Lower leg skin (tissue), 3 donors: ENCODE measurements around the gene CRISPLD2.

Experiments
- POLR2A ChIP-seq, 2 donors: fragments of 450-650 bp; IDR thresholded peaks; one replicate each; pipeline ENCODE4 v1.6.1; 2016 to 2017; ENCODE audit warnings: antibody characterized with exemption in 2 of 2, mild to moderate bottlenecking in 1 of 2, moderate library complexity in 1 of 2
- TF ChIP-seq, protein P1 (sequence below), 3 donors: fragments of 450-650 bp; IDR thresholded peaks; one replicate each; pipeline ENCODE4 v1.5.1; 2016; ENCODE audit warnings: antibody characterized with exemption in 3 of 3, mild to moderate bottlenecking in 3 of 3, moderate library complexity in 2 of 3

DNA sequence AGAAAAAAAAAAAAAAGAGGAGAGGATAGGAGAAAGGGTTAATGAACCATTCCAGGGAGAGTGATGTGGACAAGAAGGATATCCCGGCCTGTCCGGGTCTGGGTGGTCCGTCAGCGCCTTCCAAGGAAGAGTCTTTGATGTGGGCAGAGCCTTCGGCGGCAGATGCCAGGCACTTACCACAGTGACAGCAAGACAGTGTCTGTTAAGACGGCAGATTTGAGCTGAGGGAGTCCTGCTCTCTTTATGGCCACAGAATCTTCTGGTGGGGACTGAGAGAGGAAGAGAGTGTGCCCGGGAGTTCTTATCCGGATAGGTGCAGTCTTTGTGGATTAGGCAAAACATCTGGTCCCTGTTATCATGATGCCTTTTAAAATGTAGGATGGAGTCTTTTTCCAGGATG, 96.4 kb downstream of the CRISPLD2 start:
- TF ChIP-seq, protein P1, sequence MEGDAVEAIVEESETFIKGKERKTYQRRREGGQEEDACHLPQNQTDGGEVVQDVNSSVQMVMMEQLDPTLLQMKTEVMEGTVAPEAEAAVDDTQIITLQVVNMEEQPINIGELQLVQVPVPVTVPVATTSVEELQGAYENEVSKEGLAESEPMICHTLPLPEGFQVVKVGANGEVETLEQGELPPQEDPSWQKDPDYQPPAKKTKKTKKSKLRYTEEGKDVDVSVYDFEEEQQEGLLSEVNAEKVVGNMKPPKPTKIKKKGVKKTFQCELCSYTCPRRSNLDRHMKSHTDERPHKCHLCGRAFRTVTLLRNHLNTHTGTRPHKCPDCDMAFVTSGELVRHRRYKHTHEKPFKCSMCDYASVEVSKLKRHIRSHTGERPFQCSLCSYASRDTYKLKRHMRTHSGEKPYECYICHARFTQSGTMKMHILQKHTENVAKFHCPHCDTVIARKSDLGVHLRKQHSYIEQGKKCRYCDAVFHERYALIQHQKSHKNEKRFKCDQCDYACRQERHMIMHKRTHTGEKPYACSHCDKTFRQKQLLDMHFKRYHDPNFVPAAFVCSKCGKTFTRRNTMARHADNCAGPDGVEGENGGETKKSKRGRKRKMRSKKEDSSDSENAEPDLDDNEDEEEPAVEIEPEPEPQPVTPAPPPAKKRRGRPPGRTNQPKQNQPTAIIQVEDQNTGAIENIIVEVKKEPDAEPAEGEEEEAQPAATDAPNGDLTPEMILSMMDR (IDR thresholded peaks at IDR 0.05), result no peak
- no peak for TF ChIP-seq POLR2A (IDR thresholded peaks at IDR 0.05)
